PC-9 (cell line): ENCODE measurements around the gene PTX4.

ENCODE experiments used
- CTCF ChIP-seq: fragments of 200-600 bp; sonication (generic); conservative IDR thresholded peaks from 2 replicates; pipeline ENCODE4 v1.6.1; 2017; ENCODE audit warnings: mixed run types, antibody characterized with exemption, mild to moderate bottlenecking, moderate library complexity
- EZH2 ChIP-seq: fragments of 200-600 bp; sonication (generic); IDR thresholded peaks from 2 replicates; pipeline ENCODE4 v1.8.0; 2017; ENCODE audit warnings: antibody characterized with exemption, low read depth

GRCh38 chr16:1503110-1503955 is 14.6 kb upstream of the PTX4 start:
- TF ChIP-seq CTCF (no peak), EZH2 (no peak)
